T47D (cell line): ENCODE results near the gene PYHIN1.
"Not testable (repeated sequence)": the region's sequence is repeated elsewhere in the genome, so short reads cannot be mapped to it uniquely, and the experiment has no call there.

Experiments
- DNase-seq, 2 experiments: peaks; one replicate each; pipeline versions ENCODE4 v3.0.0 to v3.0.0-alpha.2; 2011 to 2012; ENCODE audit warnings: low read depth in 1 of 2, low spot score in 1 of 2
- JUND ChIP-seq: IDR thresholded peaks from 2 replicates; pipeline ENCODE4 v1.6.1; 2012; ENCODE audit warnings: low read depth
- in situ Hi-C: cut with HindIII; loops from 2 replicates; pipeline ENCODE4 v1.10.0; 2016; ENCODE audit warnings: low sequenced_read_pairs, low pct_unique_long_range_greater_than_20kb

The PYHIN1 gene

GRCh38 chr1:159010391-159010790, 79.0 kb downstream of the PYHIN1 start:
- DNase-seq: no peak
- no peak for TF ChIP-seq JUND
- in situ Hi-C loops: no loop called here

- in situ Hi-C loops, DNase-seq: not testable (repeated sequence)
Measured at GRCh38 chr1:159011001-159011400, 79.6 kb downstream of the PYHIN1 start.

- in situ Hi-C loops: no loop called here
- DNase-seq: no peak
Measured at GRCh38 chr1:159011751-159012150, 80.4 kb downstream of the PYHIN1 start.

GRCh38 chr1:159012495-159012894, 81.1 kb downstream of the PYHIN1 start:
- no peak for TF ChIP-seq JUND
- in situ Hi-C loops: no loop called here
- DNase-seq: peak in 1 of 2 experiments; percentile 23

More at GRCh38 chr1:159011751-159012150, 80.4 kb downstream of the PYHIN1 start:
- TF ChIP-seq JUND: no peak

- no peak for TF ChIP-seq JUND
- no peak for DNase-seq
- in situ Hi-C loops: no loop called here
Measured at GRCh38 chr1:159014003-159014571, 82.7 kb downstream of the PYHIN1 start.

- DNase-seq: no peak
- TF ChIP-seq JUND: no peak
- in situ Hi-C loops: no loop called here
Measured at GRCh38 chr1:159014851-159015250, 83.5 kb downstream of the PYHIN1 start.

GRCh38 chr1:159015440-159015909, 84.1 kb downstream of the PYHIN1 start:
- in situ Hi-C loops: no loop called here
- peak in 1 of 2 experiments; percentile 22 for DNase-seq
- TF ChIP-seq JUND: no peak

- in situ Hi-C loops: no loop called here
- TF ChIP-seq JUND: no peak
- no peak for DNase-seq
Measured at GRCh38 chr1:159023723-159024122, 92.4 kb downstream of the PYHIN1 start.

- in situ Hi-C loops: no loop called here
- no peak for DNase-seq
- no peak for TF ChIP-seq JUND
Measured at GRCh38 chr1:159025043-159025442, 93.7 kb downstream of the PYHIN1 start.
